Hepatocyte (in vitro differentiated cells): ENCODE measurements around the gene ID1. TPM values are rescaled to one million over a fixed set of nuclear protein-coding genes. Genes with fewer than 3 reads are reported as not detected.
A peak's percentile ranks its signal among the peaks of the same experiment; 100 is the strongest.

Experiments used
- DNase-seq: peaks from one replicate; pipeline ENCODE4 v3.0.0-alpha.2; 2016; ENCODE audit warnings: low spot score
- H2AFZ ChIP-seq: fragments of 200-600 bp; sonication (generic); 2 replicates; pipeline ENCODE4 v1.6.0; 2016; ENCODE audit warnings: antibody characterized with exemption, mild to moderate bottlenecking
- H3K27ac ChIP-seq: fragments of 200-600 bp; sonication (generic); 2 replicates; pipeline ENCODE4 v1.5.1; 2016; ENCODE audit warnings: mild to moderate bottlenecking
- H3K27me3 ChIP-seq: fragments of 200-600 bp; sonication (generic); 2 replicates; pipeline ENCODE4 v1.6.1; 2016
- H3K36me3 ChIP-seq: fragments of 200-600 bp; sonication (generic); replicated peaks from 2 replicates; pipeline ENCODE4 v1.5.1; 2016; ENCODE audit warnings: low read depth; ENCODE audit not compliant: insufficient read depth
- H3K4me1 ChIP-seq: fragments of 200-600 bp; sonication (generic); 2 replicates; pipeline ENCODE4 v1.5.1; 2016; ENCODE audit warnings: mild to moderate bottlenecking, moderate library complexity; ENCODE audit not compliant: insufficient read depth
- H3K4me2 ChIP-seq: fragments of 200-600 bp; sonication (generic); 2 replicates; pipeline ENCODE4 v1.6.0; 2016
- H3K4me3 ChIP-seq: fragments of 200-600 bp; sonication (generic); 2 replicates; pipeline ENCODE4 v1.5.1; 2016; ENCODE audit warnings: mild to moderate bottlenecking
- H3K79me2 ChIP-seq: fragments of 200-600 bp; sonication (generic); 2 replicates; pipeline ENCODE4 v1.6.0; 2017; ENCODE audit warnings: mild to moderate bottlenecking
- H3K9me2 ChIP-seq: fragments of 200-600 bp; sonication (generic); replicated peaks from 2 replicates; pipeline ENCODE4 v1.6.0; 2017; ENCODE audit warnings: mild to moderate bottlenecking; ENCODE audit not compliant: insufficient read depth
- H3K9me3 ChIP-seq: fragments of 200-600 bp; sonication (generic); 2 replicates; pipeline ENCODE4 v1.5.1; 2016; ENCODE audit warnings: low read depth, mild to moderate bottlenecking
- H4K20me1 ChIP-seq: fragments of 200-600 bp; sonication (generic); 2 replicates; pipeline ENCODE4 v1.6.0; 2016; ENCODE audit warnings: mild to moderate bottlenecking; ENCODE audit not compliant: insufficient read depth, poor library complexity, severe bottlenecking
- EZH2 ChIP-seq: fragments of 200-600 bp; sonication (generic); IDR thresholded peaks from 2 replicates; pipeline ENCODE4 v1.6.1; 2016; ENCODE audit warnings: antibody characterized with exemption, mild to moderate bottlenecking, borderline replicate concordance
- EZH2phosphoT487 ChIP-seq: fragments of 200-600 bp; sonication (generic); IDR thresholded peaks from one replicate; pipeline ENCODE4 v1.6.1; 2018; ENCODE audit warnings: antibody characterized with exemption, mild to moderate bottlenecking, low read depth, moderate library complexity; ENCODE audit not compliant: unreplicated experiment, severe bottlenecking
- WGBS: methylation state at CpG from one replicate; pipeline ENCODE4 v1.1.6; 2016; ENCODE audit warnings: low lambda C conversion rate; ENCODE audit errors: missing lambda C conversion rate; 5-methylcytosine and 5-hydroxymethylcytosine counted together
- polyA plus RNA-seq: library from polyadenylated mRNA; unstranded; fragments of >200 nt; fragmentation: Nextera tagmentation; extraction: Ambion mirVana; gene quantifications from 2 replicates; pipeline ENCODE4 v1.2.1, GENCODE V29; 2016
- total RNA-seq: library from RNA; depleted of rRNA; stranded (reverse); fragments of >200 nt; gene quantifications from 2 replicates; pipeline ENCODE4 v1.2.3, GENCODE V29; 2014
- TF ChIP-seq, protein P1 (sequence below): fragments of 200-600 bp; sonication (generic); IDR thresholded peaks from 2 replicates; pipeline ENCODE4 v1.5.1; 2016; ENCODE audit warnings: antibody characterized with exemption, mild to moderate bottlenecking; ENCODE audit not compliant: poor library complexity

ID1 gene
- total and polyA plus RNA-seq, 2 experiments from 2014 or later: 310 to 651 TPM

DNA sequence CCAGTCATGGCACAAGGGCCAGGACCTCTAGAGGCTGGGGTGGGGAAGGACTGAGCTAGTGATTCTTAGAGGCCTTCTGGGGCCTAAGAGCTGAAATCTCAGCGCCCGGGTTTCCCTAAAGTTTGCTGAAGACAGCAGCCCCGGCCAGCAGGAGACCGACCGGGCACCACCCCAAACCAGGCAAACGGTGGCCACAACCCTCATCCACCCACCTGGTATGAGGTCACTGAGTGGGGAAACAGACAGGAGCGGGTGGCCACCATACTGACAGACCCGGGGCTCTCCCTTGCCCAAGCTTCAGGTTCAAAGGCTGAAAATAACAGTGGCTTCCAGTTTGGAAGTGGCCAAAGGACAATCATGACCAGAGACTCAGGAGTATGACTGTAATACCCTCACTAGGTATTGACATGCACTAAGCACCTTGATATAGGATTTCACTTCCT, 35.0 kb upstream of the ID1 start:
- DNase-seq: peak; percentile 40
- Histone ChIP-seq H3K79me2 (peaks cover 3% of the 10 kb centered on the region), H3K4me1 (peaks cover 68% of the 10 kb centered on the region), H3K36me3 (no peaks in the 10 kb centered on the region), H3K9me3 (no peaks in the 10 kb centered on the region), H3K4me2 (no peak overlapping the region), H3K4me3 (no peak overlapping the region), H4K20me1 (no peaks in the 10 kb centered on the region), H2AFZ (no peak overlapping the region), H3K27me3 (no peaks in the 10 kb centered on the region), H3K9me2 (no peaks in the 10 kb centered on the region), H3K27ac (peak overlapping the region; percentile 98)
- WGBS: 82% methylated on average over 8 of the region's 8 CpGs
- TF ChIP-seq EZH2 (no peak), EZH2phosphoT487 (no peak)
- TF ChIP-seq, protein P1, sequence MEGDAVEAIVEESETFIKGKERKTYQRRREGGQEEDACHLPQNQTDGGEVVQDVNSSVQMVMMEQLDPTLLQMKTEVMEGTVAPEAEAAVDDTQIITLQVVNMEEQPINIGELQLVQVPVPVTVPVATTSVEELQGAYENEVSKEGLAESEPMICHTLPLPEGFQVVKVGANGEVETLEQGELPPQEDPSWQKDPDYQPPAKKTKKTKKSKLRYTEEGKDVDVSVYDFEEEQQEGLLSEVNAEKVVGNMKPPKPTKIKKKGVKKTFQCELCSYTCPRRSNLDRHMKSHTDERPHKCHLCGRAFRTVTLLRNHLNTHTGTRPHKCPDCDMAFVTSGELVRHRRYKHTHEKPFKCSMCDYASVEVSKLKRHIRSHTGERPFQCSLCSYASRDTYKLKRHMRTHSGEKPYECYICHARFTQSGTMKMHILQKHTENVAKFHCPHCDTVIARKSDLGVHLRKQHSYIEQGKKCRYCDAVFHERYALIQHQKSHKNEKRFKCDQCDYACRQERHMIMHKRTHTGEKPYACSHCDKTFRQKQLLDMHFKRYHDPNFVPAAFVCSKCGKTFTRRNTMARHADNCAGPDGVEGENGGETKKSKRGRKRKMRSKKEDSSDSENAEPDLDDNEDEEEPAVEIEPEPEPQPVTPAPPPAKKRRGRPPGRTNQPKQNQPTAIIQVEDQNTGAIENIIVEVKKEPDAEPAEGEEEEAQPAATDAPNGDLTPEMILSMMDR: no peak

DNA sequence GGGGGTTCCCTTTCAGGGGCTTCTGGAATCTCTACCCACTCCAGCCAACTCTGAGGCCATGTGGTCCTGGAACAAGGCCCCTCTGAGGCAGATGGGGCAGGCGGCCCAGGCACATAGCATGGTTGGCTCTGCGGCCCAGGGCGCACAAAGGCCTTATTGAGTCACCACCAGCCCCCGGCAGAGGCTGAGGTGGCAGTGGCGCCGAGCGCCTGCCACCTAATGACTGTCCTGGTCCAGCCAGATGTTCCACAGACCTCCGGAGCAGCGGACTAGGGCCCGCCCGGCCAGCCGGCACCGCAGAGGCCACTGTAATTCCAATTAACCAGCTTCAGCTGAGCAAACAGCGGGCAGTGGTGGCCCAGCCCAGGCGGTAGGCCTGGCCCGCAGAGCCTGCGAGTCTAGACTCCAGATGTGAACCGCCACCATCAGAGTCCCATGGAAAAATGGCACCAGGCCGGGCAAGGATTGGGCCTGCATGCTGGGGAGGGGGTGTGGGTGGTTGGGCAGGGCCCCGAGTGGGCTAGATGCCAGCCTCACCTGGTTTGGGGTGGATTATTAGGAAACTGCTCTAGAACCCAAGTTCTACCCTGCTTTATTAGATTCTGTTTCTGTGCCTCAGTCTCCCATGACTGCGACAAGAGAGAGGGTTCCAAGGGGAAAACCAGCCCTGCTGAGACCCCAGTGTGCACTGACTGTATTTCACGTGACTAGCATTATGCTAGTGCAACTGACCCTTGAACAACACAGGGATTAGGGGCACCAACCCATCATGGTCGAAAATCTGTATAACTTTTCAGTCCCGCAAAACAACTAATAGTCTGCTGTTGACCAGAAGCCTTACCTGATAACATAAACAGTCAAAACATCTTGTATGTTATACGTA, 34.1 kb upstream of the ID1 start:
- H3K4me2 ChIP-seq: no peak overlapping the region
- H3K9me2 ChIP-seq: no peaks in the 10 kb centered on the region
- peak overlapping the region; percentile 98 for H3K27ac ChIP-seq
- 83% methylated on average over 25 of the region's 25 CpGs for WGBS
- DNase-seq: peak; percentile 55
- H3K4me1 ChIP-seq: peaks cover 68% of the 10 kb centered on the region
- no peaks in the 10 kb centered on the region for H4K20me1 ChIP-seq
- H3K9me3 ChIP-seq: no peaks in the 10 kb centered on the region
- TF ChIP-seq, protein P1: no peak
- TF ChIP-seq EZH2phosphoT487 (no peak), EZH2 (no peak)
- H3K79me2 ChIP-seq: peaks cover 3% of the 10 kb centered on the region
- no peaks in the 10 kb centered on the region for H3K36me3 ChIP-seq
- H3K27me3 ChIP-seq: no peaks in the 10 kb centered on the region
- H2AFZ ChIP-seq: no peak overlapping the region
- H3K4me3 ChIP-seq: no peak overlapping the region

DNA sequence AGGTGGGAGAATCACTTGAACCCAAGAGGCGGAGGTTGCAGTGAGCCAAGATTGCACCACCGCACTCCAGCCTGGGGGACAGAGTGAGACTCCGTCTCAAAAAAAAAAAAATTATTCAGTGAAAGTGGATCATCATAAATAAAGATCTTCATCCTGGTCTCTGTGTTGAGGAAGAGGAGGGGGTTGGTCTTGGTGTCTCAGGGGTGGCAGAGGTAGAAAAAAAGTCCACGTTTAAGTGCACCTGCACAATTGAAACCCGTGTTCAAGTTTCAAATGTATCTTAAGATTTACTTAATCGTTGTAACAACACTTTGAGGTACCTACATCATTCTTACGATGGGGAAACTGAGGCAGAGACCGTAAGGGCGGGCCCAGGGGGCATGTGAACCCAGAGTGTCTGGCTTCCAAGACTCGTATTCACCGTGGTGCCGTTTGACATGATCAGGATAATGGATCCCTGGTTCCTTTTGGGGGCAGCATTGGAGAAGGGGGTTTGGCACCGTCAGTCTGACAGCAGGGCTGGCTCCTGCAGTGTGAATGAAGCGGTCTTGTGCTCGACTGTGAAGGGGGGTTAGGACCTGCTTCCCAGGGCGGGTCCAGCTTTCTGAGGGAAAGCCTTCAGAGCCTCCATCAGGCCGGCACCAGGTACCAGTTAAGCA, 32.9 kb upstream of the ID1 start:
- Histone ChIP-seq H3K9me2 (no peaks in the 10 kb centered on the region), H2AFZ (no peak overlapping the region), H3K9me3 (no peaks in the 10 kb centered on the region), H3K4me2 (peak overlapping the region; percentile 78), H3K36me3 (no peaks in the 10 kb centered on the region), H3K79me2 (peaks cover 3% of the 10 kb centered on the region), H4K20me1 (no peaks in the 10 kb centered on the region), H3K4me1 (peaks cover 59% of the 10 kb centered on the region), H3K4me3 (peak overlapping the region; percentile 3), H3K27me3 (no peaks in the 10 kb centered on the region), H3K27ac (peak overlapping the region; percentile 98)
- DNase-seq: no peak
- TF ChIP-seq EZH2phosphoT487 (no peak), EZH2 (no peak)
- TF ChIP-seq, protein P1: peak; percentile 11
- whole genome bisulfite sequencing: 34% methylated on average over 17 of the region's 17 CpGs
